H1 (cell line): Measurements from ENCODE around the gene TGM2.

ENCODE experiments used
- CBX8 ChIP-seq: fragments of 300-800, 300-1000 bp; sonication (generic); IDR thresholded peaks from 2 replicates; pipeline ENCODE4 v1.7.1; 2016; ENCODE audit warnings: low read depth, low read length, borderline replicate concordance
- CHD2 ChIP-seq: IDR thresholded peaks from 2 replicates; pipeline ENCODE4 v1.6.1; 2012; ENCODE audit warnings: low read length, improper control_type of control experiment
- CTCF ChIP-seq, 3 experiments: IDR thresholded peaks; 1 replicate in 2 of 3; 2 replicates in 1 of 3; pipeline versions ENCODE4 v1.5.1 to v1.6.1; 2011; ENCODE audit warnings: low read length in 3 of 3, mild to moderate bottlenecking in 3 of 3, inconsistent platforms in 2 of 3, low read depth in 1 of 3, moderate library complexity in 1 of 3; ENCODE audit not compliant: insufficient read depth in 1 of 3; ENCODE audit errors: control extremely low read depth in 1 of 3
- EZH2 ChIP-seq: fragments of 200-600 bp; sonication (generic); IDR thresholded peaks from 2 replicates; pipeline ENCODE4 v1.7.1; 2012; ENCODE audit warnings: low read depth, mild to moderate bottlenecking, moderate library complexity, low read length, inconsistent platforms; ENCODE audit not compliant: severe bottlenecking
- GTF2F1 ChIP-seq: IDR thresholded peaks from 2 replicates; pipeline ENCODE4 v1.6.1; 2012; ENCODE audit warnings: low read depth, low read length, improper control_type of control experiment, borderline replicate concordance
- JUN ChIP-seq: IDR thresholded peaks from 2 replicates; pipeline ENCODE4 v1.6.1; 2011; ENCODE audit warnings: low read depth, mild to moderate bottlenecking, improper control_type of control experiment, low read length
- POLR2A ChIP-seq, 2 experiments: IDR thresholded peaks; 1 replicate in 1 of 2; 2 replicates in 1 of 2; pipeline ENCODE4 v1.6.1; 2011; ENCODE audit warnings: low read depth in 2 of 2, low read length in 2 of 2, mild to moderate bottlenecking in 2 of 2; ENCODE audit errors: control extremely low read depth in 1 of 2
- POLR2AphosphoS5 ChIP-seq: IDR thresholded peaks from 2 replicates; pipeline ENCODE4 v1.6.1; 2011; ENCODE audit warnings: low read depth, low read length
- RFX5 ChIP-seq: IDR thresholded peaks from 2 replicates; pipeline ENCODE4 v1.6.1; 2011; ENCODE audit warnings: low read depth, low read length, improper control_type of control experiment, borderline replicate concordance
- TAF1 ChIP-seq: IDR thresholded peaks from 2 replicates; pipeline ENCODE4 v1.6.1; 2011; ENCODE audit warnings: mild to moderate bottlenecking, low read depth, low read length
- TCF12 ChIP-seq: IDR thresholded peaks from 2 replicates; pipeline ENCODE4 v1.6.1; 2011; ENCODE audit warnings: low read depth, mild to moderate bottlenecking, low read length

- no peak for TF ChIP-seq CTCF (IDR thresholded peaks at IDR 0.05; ENCODE audit: control extremely low read depth in 1 of 3, insufficient read depth in 1 of 3, low read depth in 1 of 3, low read length in 3 of 3)
- no peak for TF ChIP-seq POLR2AphosphoS5
- no peak for TF ChIP-seq EZH2
- TF ChIP-seq POLR2A (IDR thresholded peaks at IDR 0.05; ENCODE audit: control extremely low read depth in 1 of 2, low read depth in 2 of 2, low read length in 2 of 2), result no peak
- no peak for TF ChIP-seq CHD2
- no peak for TF ChIP-seq CBX8
- no peak for TF ChIP-seq TAF1
- TF ChIP-seq TCF12, result no peak
- TF ChIP-seq JUN, result no peak
- TF ChIP-seq GTF2F1, result no peak
- TF ChIP-seq RFX5, result no peak
Observed at GRCh38 chr20:38095017-38095686, 69.9 kb downstream of the TGM2 start.
